ENCODE data around the gene HOXA10.

The HOXA10 gene

GRCh38 chr7:27134392-27134791, 39.7 kb downstream of the HOXA10 start:
- DNase-seq (ENCODE audit: low read depth), result no peak
- no peak for TF ChIP-seq CTCF (IDR thresholded peaks at IDR 0.05; ENCODE audit: control insufficient read depth, extremely low read depth, insufficient read depth)
- H3K4me3 ChIP-seq (ENCODE audit: low read depth, low read length), result no peak overlapping the region

- TF ChIP-seq CTCF (IDR thresholded peaks at IDR 0.05; ENCODE audit: control insufficient read depth, extremely low read depth, insufficient read depth), result no peak
- DNase-seq (ENCODE audit: low read depth), result no peak
- H3K4me3 ChIP-seq (ENCODE audit: low read depth, low read length), result no peak overlapping the region
Measured at GRCh38 chr7:27133409-27134231, 40.5 kb downstream of the HOXA10 start.

- DNase-seq (ENCODE audit: low read depth), result no peak
- TF ChIP-seq CTCF (IDR thresholded peaks at IDR 0.05; ENCODE audit: control insufficient read depth, extremely low read depth, insufficient read depth), result no peak
Measured at GRCh38 chr7:27132978-27133377, 41.1 kb downstream of the HOXA10 start.

GRCh38 chr7:27132214-27132613, 41.9 kb downstream of the HOXA10 start:
- DNase-seq (ENCODE audit: low read depth), result no peak
- no peak overlapping the region for H3K4me3 ChIP-seq (ENCODE audit: low read depth, low read length)
- no peak for TF ChIP-seq CTCF (IDR thresholded peaks at IDR 0.05; ENCODE audit: control insufficient read depth, extremely low read depth, insufficient read depth)

More at GRCh38 chr7:27132978-27133377, 41.1 kb downstream of the HOXA10 start:
- no peak overlapping the region for H3K4me3 ChIP-seq (ENCODE audit: low read depth, low read length)

- no peak for DNase-seq (ENCODE audit: low read depth)
- peak overlapping the region; percentile 44 for H3K4me3 ChIP-seq (ENCODE audit: low read depth, low read length)
Measured at GRCh38 chr7:27131390-27131819, 42.7 kb downstream of the HOXA10 start.

GRCh38 chr7:27130540-27131389, 43.4 kb downstream of the HOXA10 start, which contains the start of gene HOXA4:
TSS of gene HOXA4 (minus strand) at chr7:27130757. CDS start at chr7:27130733, 24 bp downstream.
- peak within 1 kb of the TSS; percentile 44 for H3K4me3 ChIP-seq (ENCODE audit: low read depth, low read length)
- TF ChIP-seq CTCF (IDR thresholded peaks at IDR 0.05; ENCODE audit: control insufficient read depth, extremely low read depth, insufficient read depth), result no peak
- no peak for DNase-seq (ENCODE audit: low read depth)

More at GRCh38 chr7:27131390-27131819, 42.7 kb downstream of the HOXA10 start:
- TF ChIP-seq CTCF (IDR thresholded peaks at IDR 0.05; ENCODE audit: control insufficient read depth, extremely low read depth, insufficient read depth), result no peak

Data from LNCaP clone FGC (cell line).